GM18951 (cell line): ENCODE measurements around the gene ITGAL.

Experiments
- POLR2A ChIP-seq: IDR thresholded peaks from 4 replicates; pipeline ENCODE4 v1.6.1; 2011; ENCODE audit warnings: mild to moderate bottlenecking; ENCODE audit not compliant: insufficient read length, insufficient read depth; ENCODE audit errors: extremely low read depth
- in situ Hi-C: fragments of 300-500 bp; cut with MboI; formaldehyde crosslinking; loops from one replicate; pipeline ENCODE4 v1.12.0; 2022; ENCODE audit warnings: low sequenced_read_pairs, mixed read lengths, inconsistent platforms; ENCODE audit not compliant: unreplicated experiment

Gene ITGAL

GRCh38 chr16:30541502-30542329, 69.2 kb downstream of the ITGAL start:
- no peak for TF ChIP-seq POLR2A
- in situ Hi-C loops: no loop called here

- in situ Hi-C loops: no loop called here
- TF ChIP-seq POLR2A: no peak
Observed at GRCh38 chr16:30543067-30543466, 70.5 kb downstream of the ITGAL start.

- no peak for TF ChIP-seq POLR2A
- in situ Hi-C loops: no loop called here
Observed at GRCh38 chr16:30546115-30546514, 73.6 kb downstream of the ITGAL start.

GRCh38 chr16:30548416-30549253, 76.1 kb downstream of the ITGAL start:
- no peak for TF ChIP-seq POLR2A
- in situ Hi-C loops: no loop called here

GRCh38 chr16:30551781-30552180, 79.2 kb downstream of the ITGAL start:
- in situ Hi-C loops: no loop called here
- TF ChIP-seq POLR2A: no peak

- no peak for TF ChIP-seq POLR2A
- in situ Hi-C loops: no loop called here
Observed at GRCh38 chr16:30552956-30553355, 80.4 kb downstream of the ITGAL start.

GRCh38 chr16:30553393-30553899, 80.9 kb downstream of the ITGAL start:
- no peak for TF ChIP-seq POLR2A
- in situ Hi-C loops: no loop called here

GRCh38 chr16:30554557-30555314, 82.2 kb downstream of the ITGAL start:
- in situ Hi-C loops: no loop called here
- TF ChIP-seq POLR2A: no peak

- in situ Hi-C loops: no loop called here
- no peak for TF ChIP-seq POLR2A
Observed at GRCh38 chr16:30555315-30556124, 83.0 kb downstream of the ITGAL start.

- in situ Hi-C loops: no loop called here
- TF ChIP-seq POLR2A: no peak
Observed at GRCh38 chr16:30556125-30556473, 83.6 kb downstream of the ITGAL start.

GRCh38 chr16:30557707-30557956, 85.1 kb downstream of the ITGAL start:
- no peak for TF ChIP-seq POLR2A
- in situ Hi-C loops: no loop called here

- in situ Hi-C loops: no loop called here
- peak; percentile 63 for TF ChIP-seq POLR2A
Observed at GRCh38 chr16:30557957-30558788, 85.6 kb downstream of the ITGAL start, which contains the start of gene ZNF764. TSS of gene ZNF764 (minus strand) at chr16:30558374. CDS start at chr16:30558182, 192 bp downstream.
